Measurements from ENCODE around the gene HS3ST5.

HS3ST5 gene

GRCh38 chr6:114100215-114100994 is 242.4 kb downstream of the HS3ST5 start:
- TF ChIP-seq, protein P1, sequence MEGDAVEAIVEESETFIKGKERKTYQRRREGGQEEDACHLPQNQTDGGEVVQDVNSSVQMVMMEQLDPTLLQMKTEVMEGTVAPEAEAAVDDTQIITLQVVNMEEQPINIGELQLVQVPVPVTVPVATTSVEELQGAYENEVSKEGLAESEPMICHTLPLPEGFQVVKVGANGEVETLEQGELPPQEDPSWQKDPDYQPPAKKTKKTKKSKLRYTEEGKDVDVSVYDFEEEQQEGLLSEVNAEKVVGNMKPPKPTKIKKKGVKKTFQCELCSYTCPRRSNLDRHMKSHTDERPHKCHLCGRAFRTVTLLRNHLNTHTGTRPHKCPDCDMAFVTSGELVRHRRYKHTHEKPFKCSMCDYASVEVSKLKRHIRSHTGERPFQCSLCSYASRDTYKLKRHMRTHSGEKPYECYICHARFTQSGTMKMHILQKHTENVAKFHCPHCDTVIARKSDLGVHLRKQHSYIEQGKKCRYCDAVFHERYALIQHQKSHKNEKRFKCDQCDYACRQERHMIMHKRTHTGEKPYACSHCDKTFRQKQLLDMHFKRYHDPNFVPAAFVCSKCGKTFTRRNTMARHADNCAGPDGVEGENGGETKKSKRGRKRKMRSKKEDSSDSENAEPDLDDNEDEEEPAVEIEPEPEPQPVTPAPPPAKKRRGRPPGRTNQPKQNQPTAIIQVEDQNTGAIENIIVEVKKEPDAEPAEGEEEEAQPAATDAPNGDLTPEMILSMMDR (IDR thresholded peaks at IDR 0.05; ENCODE audit: insufficient read depth, low read depth, low read length, missing control alignments) = no peak
- peak; percentile 12 for DNase-seq (ENCODE audit: low read depth)
- no peak overlapping the region for H3K4me3 ChIP-seq (ENCODE audit: low read length)

DNA sequence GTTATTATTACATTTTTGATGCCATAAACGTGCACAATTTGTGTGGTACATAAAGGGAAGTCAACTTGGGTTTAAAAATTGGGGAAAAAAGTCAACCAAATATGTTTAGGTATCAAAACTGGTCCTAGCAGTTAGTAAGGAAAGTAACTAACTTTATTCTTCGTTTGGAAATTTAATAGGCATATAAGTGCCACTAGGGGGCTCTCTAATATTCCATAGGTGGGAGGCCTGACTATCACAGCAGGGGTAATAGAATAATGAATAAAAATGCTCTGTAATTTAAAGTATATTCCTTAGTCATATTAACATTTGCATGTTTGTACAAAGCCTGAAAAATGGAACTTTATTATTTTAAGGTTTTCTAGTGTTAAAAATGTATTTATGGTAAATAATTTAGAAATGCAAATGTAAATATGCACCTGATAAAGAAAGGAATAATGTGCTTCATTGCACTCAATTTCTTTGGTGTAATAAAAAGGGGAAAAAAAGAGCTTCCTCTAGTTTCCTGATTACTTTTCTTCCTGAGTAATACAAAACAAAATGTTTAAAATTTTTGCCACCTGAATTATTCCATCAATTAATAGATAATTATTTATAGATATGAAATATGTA is 246.2 kb downstream of the HS3ST5 start:
- TF ChIP-seq, protein P1 (IDR thresholded peaks at IDR 0.05; ENCODE audit: insufficient read depth, low read depth, low read length, missing control alignments) = peak; percentile 71
- peak; percentile 49 for DNase-seq (ENCODE audit: low read depth)
- H3K4me3 ChIP-seq (ENCODE audit: low read length) = no peak overlapping the region

- TF ChIP-seq, protein P1 (IDR thresholded peaks at IDR 0.05; ENCODE audit: insufficient read depth, low read depth, low read length, missing control alignments) = no peak
- DNase-seq (ENCODE audit: low read depth) = no peak
These were observed 249.9 kb downstream of the HS3ST5 start for GRCh38 chr6:114092943-114093342.

GRCh38 chr6:114090626-114091025 is 252.2 kb downstream of the HS3ST5 start:
- TF ChIP-seq, protein P1 (IDR thresholded peaks at IDR 0.05; ENCODE audit: insufficient read depth, low read depth, low read length, missing control alignments) = no peak
- no peak for DNase-seq (ENCODE audit: low read depth)
- H3K4me3 ChIP-seq (ENCODE audit: low read length) = no peak overlapping the region

More at GRCh38 chr6:114092943-114093342, 249.9 kb downstream of the HS3ST5 start:
- H3K4me3 ChIP-seq (ENCODE audit: low read length) = no peak overlapping the region

DNA sequence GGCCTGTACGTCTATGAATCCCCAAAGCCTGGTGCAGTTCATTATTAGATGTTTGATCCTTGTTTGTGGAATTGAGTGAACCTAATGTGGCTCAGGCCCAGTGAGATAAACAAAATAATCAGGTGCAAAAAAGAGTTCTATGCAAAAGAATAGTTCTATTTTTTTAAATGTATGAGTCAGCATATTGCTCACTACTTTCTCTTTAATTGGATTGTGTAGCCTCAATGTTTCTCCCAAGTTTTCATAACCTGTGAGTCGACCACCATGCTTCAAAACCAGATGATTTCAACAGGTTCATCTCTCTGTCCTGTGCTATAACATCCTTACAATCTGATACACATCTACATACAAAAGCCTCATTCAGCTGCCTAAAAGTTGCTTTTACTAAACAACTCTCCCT is 255.3 kb downstream of the HS3ST5 start:
- peak; percentile 3 for DNase-seq (ENCODE audit: low read depth)
- no peak overlapping the region for H3K4me3 ChIP-seq (ENCODE audit: low read length)
- TF ChIP-seq, protein P1 (IDR thresholded peaks at IDR 0.05; ENCODE audit: insufficient read depth, low read depth, low read length, missing control alignments) = no peak

DNA sequence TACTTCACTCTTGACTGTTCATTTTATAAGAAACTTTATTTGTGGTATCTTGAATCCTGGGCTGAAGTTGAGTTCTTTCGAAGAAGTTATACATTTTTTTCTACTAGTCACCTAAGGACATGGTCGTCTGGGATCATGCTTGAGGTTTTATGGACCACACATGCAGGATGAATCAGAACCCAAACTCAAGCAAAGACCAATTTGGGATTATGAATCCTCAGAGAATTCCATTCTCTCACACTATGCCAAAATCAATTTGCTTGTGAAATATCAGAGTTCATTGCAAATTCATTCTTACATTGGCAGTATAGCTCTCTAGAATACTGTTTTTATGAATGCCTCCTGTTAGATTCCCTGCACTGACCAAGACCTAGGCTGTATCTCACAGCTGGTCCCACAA is 257.6 kb downstream of the HS3ST5 start:
- H3K4me3 ChIP-seq (ENCODE audit: low read length) = no peak overlapping the region
- TF ChIP-seq, protein P1 (IDR thresholded peaks at IDR 0.05; ENCODE audit: insufficient read depth, low read depth, low read length, missing control alignments) = no peak
- no peak for DNase-seq (ENCODE audit: low read depth)

Measured in epithelial cell of esophagus (primary cell).